Stimulated activated CD8-positive, alpha-beta memory T cell treated with anti-CD3 and anti-CD28 coated beads, Interleukin-12 subunit alpha, Interleukin-12 subunit beta, amount 100 ng/mL, for 4 hours (primary cell): Measurements from ENCODE around the gene ATIC.
"Not testable (repeated sequence)": the region's sequence is repeated elsewhere in the genome, so short reads cannot be mapped to it uniquely, and the experiment has no call there.

Source experiments
- DNase-seq: peaks from one replicate; pipeline ENCODE4 v3.0.0-alpha.2; 2020; ENCODE audit warnings: low read depth

ATIC gene

DNA sequence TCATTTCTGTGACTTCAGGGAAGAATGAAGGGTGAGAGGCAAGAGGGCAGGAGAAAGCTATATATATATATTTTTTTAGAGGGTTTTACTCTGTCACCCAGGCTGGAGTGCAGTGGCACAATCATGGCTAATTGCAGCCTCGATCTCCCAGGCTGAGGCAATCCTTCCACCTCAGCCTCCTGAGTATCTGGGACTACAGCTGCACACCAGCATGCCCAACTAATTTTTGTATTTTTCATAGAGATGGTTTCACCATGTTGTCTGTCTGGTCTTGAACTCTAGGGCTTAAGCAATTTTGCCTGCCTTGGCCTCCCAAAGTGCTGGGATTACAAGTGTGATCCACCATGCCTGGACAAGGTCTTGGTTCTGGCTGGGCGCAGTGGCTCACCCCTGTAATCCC lies 3.4 kb downstream of the ATIC start:
- no peak for DNase-seq

DNA sequence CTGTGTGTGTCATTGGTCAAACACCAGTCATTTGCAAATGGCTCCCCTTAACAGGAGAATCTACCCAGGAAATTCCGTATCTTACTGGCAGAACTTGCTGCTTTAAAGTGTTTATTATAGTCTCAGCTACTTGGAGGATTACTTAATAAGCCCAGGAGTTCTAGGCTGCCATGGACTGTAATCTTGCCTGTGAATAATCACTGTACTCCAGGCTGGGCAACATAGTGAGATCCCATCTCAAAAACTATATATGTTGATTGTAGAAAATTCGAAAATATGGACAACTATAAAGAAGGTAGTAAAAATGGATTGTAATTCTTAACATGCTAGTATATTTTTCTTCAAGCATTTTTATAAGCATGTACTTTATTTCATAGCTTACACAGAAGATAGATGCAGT lies 4.5 kb downstream of the ATIC start:
- no peak for DNase-seq

DNA sequence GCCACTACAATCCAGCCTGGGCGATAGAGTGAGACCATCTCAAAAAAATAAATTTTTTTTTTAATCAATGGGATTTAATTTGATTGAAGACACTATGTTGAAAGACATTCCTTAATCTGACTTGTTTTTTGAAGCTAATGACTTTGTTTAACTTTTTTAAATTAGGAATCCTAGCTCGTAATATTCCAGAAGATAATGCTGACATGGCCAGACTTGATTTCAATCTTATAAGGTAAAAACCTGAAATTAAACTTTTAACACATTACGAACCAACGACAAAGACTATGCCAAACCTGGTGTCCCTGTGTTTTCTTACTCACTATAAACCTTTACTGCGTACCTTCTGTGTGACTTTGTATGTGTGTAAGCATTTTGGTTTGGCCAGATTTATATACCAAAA lies 7.6 kb downstream of the ATIC start:
- DNase-seq: no peak

DNA sequence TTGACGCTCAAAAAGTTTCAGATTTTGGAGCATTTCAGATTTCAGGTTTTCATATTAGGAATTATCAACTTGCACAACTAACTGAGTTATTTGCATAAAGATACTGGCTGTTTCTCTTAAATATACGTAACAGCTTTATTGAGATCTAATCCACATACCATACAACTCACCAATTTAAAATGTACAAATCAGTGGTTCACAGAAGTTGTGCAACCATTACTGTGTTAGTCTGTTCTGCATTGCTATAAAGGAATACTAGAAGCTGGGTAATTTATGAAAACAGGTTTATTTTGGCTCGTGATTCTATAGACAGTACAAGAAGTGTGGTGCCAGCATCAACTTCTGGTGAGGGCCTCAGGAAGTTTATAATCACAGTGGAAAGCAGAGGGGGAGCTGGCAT lies 8.2 kb downstream of the ATIC start:
- DNase-seq: no peak

DNA sequence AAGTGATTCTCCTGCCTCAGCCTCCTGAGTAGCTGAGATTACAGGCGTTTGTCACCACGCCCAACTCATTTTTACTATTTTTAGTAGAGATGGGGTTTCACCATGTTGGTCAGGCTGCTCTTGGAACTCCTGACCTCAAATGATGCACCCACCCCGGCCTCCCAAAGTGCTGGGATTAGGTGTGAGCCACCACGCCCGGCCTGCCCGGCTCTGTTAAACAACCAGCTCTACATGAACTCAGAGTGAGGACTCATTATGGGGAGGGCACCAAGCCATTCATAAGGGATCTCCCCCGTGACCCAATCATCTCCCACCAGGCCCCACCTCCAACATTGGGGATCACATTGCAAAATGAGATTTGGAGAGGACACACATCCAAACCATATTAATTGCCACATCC lies 8.8 kb downstream of the ATIC start:
- no peak for DNase-seq

DNA sequence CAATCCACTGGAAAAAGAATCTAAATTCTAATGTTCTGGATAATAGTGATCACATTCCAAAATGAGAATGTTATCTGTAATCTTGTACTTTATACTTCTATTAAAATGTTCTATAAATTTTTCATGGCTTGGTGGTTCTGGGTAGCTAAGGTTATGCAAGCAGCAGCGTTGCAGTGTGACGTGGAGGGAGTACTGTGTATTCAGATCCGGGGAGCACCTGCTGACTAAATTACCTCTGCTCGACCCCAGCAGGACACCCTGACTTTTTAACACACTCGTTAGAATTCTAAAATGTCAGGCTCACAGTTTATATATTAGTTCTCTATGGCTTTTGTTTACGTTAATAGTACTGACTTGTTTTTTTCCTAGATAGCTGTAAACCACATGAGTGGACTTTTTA lies 13.0 kb downstream of the ATIC start:
- no peak for DNase-seq

DNA sequence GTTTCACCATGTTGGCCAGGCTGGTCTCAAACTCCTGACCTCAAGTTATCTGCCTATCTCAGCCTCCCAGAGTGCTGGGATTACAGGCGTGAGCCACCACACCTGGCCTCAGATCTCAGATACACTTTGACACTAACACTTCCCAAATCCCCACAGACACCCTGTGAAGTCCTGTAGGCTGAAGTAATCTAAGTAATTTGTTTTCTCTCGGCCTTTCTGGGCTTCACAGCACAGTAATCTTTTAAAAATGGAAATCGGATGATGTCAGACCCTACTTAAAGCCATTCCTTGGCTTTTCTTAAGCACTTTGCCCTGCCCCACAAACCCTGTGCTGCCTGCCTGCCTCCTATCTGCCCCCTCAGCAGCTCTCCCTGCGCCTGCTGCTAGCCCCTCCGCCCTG lies 16.2 kb downstream of the ATIC start:
- DNase-seq: no peak

DNA sequence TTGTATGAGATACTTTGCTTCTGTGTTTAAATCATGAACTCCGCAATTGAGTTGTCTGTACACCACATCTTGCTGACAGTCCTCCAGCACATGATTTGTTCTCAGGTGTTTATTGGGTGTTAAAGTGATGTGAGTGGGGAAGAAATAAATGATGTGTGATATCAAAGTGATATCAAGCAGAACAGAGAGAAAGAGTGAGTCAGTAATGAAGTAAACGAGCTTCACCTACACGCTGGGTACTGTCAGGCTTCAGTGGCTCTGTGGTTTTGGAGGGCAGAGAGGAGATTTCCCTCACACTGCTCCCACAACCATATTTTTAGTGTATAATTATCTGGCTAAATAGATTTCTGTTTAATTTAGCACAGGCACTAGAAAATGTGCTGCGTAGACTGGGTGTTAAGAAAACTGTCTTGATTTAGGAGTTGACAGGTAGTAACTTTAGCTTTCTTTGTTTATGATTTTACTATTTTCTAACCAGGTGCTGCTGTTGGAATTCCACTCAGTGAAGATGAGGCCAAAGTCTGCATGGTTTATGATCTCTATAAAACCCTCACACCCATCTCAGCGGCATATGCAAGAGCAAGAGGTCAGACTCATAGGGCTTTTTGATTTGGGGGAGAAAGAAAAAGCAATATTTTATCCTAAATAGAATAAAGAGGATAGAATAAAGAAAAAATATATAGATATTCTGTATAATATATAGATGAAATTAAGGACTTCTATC lies 21.2 kb downstream of the ATIC start:
- no peak for DNase-seq

DNA sequence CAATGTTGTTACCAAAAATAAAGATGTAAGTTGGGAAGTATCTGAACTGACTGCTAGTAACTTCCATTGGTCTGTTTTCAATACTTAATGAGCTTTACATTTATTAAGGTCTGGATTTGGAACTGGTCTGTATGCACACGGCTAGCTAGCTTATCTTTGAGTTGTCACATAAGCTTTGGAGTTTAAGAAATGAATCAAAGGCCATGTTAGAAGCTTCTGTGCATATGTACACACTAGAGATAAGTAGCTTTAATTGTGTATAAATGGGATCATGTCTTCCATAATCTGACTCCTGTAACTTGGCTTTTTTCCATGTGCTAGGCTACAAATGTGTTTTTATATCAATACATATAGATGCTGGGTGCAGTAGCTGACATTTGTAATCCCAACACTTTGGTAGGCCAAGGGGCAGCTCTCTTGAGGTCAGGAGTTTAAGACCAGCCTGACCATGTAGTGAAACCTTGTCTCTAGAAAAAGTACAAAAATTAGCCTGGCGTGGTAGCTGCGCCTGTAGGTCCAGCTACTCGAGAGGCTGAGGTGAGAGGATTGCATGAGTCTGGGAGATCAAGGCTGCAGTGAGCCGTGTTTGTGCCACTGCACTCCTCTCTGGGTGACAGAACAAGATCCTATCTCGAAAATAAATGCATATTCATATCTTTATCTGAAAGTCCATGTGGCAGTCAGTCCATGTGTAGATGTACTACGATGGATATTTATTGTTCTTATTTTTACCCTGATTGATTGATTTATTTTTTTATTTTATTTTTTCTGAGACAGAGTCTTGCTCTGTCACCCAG lies 27.2 kb downstream of the ATIC start:
- no peak for DNase-seq

DNA sequence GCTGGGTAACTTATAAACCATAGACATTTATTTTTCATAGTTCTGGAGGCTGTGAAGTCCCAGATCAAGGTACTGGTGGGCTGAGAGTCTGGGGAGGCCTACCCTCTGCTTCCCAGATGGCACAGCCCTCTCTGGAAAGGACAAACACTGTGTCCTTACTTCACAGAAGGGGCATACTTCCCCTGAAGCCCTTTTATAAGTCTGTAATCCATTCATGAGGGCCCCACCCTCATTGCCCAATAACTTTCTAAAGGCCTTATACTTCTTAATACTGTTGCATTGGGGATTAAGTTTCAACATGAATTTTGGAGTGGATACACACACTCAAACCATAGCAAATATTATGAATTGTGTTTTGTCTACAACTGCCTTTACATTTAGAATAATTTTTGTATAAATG lies 36.0 kb downstream of the ATIC start:
- no peak for DNase-seq

DNA sequence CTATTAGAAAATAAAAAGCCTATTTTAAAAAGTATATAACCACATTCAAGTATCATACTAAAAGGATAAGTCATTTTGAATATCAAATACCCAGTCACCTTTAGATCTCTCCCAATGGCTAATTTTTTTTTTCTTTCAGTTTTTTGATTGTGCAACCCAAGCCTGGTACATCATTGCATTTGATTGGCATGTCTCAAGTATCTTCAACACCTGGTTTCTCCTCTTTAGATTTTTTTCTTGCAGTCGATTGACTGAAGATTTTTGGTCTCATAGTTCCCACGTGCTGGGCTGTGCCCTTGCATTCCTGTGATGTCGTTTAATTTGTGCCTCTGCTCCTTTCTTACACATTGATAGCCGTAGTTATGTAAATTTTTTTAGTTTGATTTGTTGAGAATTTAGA lies 40.7 kb downstream of the ATIC start:
- DNase-seq: no peak

DNA sequence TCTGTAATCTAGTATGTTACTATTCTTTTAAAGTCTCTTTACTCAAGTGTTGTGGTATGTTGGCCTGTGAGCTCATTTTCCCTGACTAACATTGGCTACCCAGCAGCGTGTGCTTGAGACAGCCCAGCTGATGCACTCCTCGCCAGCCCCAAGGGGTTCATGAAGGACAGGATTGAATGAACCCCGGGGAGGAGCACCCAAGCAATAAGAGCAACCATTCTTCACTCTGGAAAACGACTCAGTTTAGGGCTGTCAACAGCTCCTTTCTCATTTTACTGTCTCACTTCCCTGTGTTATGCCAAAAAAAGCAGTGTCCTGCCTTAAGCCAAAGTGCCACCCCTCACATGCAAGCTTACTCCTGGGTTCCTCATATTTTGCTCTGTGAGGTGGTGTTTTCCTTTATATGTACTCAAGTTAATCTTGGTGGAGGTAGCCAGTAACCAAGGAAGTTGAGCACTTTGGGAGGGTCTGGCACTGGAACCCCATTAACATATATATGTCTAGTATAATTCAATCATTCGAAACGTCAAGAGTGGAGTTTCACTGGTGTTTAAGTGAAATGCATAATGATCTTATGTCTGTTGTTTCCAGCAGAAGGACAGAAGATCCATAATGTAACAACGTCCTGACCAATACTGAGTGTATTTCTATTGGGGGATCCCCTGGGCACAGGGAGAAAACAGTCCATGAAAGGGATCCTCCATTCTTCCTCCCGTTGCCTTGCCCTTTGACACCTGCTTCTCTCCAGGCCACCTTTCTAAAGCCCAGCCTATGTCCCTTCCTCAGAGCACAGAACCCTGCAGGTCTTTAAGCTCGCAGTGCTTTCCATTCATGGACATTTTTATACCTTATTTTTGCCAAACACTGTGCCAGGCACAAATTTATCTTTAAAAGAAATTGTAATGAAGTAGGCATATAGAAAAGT lies 43.2 kb downstream of the ATIC start:
- DNase-seq: no peak

DNA sequence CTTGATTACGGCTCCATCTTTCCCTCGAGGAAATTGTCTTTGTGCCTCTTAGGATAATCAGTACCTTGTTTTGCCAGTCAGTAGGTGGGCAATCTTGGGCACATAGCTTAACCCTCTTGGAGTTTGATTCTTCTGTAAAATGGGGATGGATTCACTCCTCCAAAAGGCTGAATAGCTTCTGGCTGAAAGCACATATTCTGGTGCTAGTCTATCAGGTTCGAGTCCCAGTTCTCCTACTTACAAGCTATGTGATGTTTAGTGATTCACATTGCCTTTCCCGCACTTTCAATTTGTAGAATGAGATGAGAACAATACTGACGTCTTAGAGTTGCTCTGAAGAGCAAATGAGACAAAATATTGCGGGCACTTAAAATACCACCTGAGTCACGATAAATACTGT lies 43.9 kb downstream of the ATIC start:
- no peak for DNase-seq

DNA sequence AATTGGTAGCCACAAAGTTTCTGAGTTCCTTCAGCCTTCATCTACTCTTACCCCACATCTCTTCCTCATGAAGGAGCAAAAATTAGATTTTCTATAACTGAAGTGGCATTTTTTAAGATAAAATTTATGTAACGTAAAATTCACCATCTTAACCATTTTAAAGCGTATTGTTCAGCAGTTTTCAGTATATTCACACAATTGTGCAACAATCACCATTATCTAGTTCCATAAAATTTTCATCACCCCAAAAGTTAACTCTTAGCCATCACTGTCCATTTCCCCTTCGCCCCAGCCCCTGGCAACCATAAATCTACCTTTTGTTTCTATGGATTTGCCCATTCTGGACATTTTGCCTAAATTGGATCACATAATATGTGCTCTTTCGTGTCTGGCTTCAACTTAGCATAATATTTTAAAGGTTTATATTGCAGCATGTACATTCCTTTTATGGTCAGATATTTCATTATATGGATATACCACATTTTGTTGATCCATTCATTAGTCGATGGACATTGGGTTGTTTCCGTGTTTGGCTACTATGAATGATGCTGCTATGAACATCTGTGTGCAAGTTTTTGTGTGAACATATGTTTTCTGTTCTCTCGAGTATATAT lies 44.6 kb downstream of the ATIC start:
- DNase-seq: no peak

DNA sequence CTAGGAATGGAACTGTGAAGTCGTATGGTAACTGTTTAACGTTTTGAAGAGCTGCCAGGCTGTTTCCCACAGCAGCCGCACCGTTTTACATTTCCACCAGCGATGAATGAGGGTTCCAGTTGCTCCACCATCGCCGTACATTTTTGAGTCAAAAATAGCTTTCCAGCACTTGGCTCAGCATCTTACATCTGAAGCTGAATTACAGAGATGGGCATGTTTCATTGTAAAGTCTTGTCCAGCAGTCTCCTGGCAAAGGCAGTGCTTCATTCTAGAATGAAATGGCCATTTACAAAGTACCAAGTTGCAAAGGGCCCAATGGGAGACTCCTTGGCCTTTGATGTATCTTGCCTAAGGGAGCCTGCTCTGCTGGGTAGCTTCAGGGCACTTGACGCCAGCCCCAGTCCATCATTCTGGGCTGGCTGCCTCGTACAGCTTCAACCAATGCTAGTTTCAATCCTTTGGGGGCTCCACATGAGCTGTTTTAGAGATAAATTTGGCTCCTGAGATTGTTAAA lies 45.1 kb downstream of the ATIC start:
- no peak for DNase-seq

DNA sequence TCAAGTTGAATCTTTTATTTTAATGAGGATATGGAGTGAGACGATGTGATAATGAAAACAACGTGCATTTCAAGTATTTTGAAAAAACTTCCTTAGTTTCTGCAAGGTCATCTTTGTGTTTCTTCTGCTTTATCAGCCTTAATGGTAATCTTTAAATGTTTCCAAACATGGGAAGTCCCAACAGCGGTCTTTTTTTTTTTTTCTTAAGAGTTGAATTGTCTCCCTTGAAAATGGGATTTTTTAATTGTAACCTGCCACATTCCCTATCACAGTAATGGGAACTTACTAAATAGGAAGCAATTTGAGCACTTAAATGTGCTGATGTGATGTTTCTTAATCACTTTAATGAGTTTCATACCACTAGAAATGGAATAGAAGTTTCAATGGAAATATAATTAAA lies 45.8 kb downstream of the ATIC start:
- DNase-seq: no peak

DNA sequence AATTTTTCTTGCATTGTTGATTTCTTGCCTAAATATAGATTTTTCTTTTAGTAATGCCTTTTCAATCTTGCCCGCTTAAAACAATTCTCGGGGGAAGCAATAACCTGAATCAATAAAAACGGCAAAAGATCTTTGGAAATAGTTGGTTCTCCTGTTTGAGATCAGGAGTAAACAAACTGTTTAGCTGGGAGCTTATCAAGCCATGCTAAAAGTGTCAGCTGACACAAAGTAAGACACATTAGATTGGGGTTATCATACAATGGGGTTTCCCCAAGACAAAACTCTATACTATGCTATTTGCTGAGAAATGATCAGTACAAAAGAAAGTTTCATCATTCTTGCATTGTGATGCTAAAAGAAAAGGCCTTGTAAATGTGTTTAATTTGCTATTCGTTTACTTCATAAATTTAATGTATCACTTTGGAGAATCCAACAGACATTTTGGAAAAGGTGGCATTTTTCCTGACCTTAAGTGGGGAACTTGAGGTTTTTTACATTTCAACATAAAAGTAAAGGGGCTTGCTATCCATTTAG lies 46.5 kb downstream of the ATIC start:
- no peak for DNase-seq

DNA sequence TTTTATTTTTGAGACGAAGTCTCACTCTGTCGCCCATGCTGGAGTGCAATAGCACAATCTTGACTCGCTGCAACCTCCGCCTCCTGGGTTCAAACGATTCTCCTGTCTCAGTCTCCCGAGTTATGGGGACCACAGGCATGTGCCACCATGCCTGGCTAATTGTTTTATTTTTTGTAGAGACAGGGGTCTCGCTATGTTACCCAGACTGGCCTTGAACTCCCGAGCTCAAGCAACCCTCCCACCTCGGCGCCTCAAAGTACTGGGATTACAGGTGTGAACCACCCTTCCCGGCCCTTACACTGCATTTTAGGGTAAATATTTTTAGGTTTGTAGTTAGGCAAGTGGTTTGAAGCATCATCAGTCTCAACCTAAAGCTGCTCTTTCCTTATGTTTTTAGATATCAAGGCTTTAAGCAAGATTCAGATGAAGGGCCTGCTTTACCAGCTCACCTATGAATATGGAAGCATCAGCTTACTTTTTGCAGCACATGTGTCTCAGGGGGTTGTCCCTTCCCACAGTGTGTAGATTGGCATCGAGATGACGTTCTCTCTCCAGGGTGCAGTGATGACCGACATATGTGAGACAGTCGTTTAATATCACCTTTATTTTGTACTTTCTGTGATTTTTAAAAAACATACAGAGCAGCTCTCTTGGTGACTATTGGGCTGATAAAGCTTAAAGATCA lies 47.2 kb downstream of the ATIC start:
- DNase-seq: no peak

DNA sequence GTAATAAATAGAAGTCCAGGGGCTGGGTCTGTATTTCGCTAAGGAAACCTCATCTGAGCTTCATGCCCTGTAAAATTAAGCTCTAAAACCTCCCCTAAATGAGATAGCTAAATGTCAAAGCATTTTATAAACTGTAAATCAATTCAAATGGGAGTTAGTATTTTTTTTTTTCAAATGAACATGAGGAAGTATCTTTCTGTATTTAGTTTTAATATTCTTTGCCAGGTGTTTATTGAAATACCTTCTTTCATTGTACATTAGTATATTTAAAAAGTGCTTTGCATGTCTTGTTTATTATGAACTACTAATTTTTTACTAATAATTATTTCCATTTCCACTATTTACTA lies 47.7 kb downstream of the ATIC start:
- DNase-seq: no peak

DNA sequence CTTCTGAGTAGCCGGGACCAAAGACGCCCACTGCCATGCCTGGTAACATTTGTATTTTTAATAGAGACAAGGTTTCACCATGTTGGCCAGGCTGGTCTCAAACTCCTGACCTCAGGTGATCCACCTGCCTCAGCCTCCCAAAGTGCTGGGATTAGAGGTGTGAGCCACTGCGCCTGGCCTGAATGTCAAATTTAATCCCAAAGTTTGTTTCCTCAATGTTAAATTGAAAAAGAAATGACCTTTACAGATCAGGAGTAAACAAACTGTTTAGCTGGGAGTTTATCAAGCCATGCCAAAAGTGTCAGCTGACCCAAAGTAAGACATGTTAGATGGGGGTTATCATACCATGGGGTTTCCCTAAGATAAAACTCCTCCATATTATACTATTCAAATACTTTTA lies 48.2 kb downstream of the ATIC start:
- not testable (repeated sequence) for DNase-seq

DNA sequence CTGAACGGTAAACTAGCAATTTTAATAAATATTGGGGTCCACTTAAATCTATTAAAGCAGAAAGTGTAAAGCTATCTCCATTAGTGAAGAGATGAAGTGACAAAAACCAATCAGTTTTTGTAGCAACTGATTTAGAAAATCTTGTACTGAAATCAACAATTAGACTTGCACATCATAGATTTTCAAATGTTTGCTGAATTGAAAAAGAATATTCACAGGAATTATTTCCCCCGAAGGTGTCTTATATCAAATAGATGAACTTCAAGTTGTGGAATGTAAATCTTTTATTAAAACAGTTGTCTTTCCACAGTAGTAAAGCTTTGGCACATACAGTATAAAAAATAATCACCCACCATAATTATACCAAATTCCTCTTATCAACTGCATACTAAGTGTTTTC lies 48.7 kb downstream of the ATIC start:
- DNase-seq: no peak
